Measurements from ENCODE around the gene CMTR1. TPM values are rescaled to one million over a fixed set of nuclear protein-coding genes. Genes with fewer than 3 reads are reported as not detected.
A peak's percentile ranks its signal among the peaks of the same experiment; 100 is the strongest.

CMTR1 gene
- total RNA-seq, 3 donors from 2014 or later: 38.1 to 44.6 (median 41.0) TPM

DNA sequence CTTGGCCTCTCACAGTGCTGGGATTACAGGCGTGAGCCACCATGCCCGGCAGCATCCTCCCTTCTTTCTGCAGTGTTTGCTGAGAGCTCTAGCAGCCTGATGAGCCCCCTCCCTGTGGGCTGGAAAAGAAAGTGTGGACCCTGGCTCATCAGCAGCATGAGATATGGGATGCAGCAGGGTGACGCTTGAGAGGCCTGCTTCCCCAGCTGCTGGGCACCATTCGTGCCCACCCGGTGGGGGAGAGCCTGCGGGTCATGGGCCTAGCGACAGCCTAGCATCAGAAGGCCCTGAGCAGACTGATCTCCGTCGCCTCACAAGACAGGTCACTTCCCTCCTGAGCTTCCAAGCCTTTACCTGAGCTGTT is 82.7 kb downstream of the CMTR1 start:
- ATAC-seq (no peak), DNase-seq (no peak)
- peaks cover 78% of the 10 kb centered on the region for H3K4me1 Mint-ChIP-seq (ENCODE audit: low read depth)
- no peaks in the 10 kb centered on the region for H3K9me3 Mint-ChIP-seq
- no peaks in the 10 kb centered on the region for H3K36me3 Mint-ChIP-seq (ENCODE audit: insufficient read depth)
- no peaks in the 10 kb centered on the region for H3K27me3 Mint-ChIP-seq (ENCODE audit: low read depth)
- H3K4me3 Mint-ChIP-seq: peak overlapping the region; percentile 85

DNA sequence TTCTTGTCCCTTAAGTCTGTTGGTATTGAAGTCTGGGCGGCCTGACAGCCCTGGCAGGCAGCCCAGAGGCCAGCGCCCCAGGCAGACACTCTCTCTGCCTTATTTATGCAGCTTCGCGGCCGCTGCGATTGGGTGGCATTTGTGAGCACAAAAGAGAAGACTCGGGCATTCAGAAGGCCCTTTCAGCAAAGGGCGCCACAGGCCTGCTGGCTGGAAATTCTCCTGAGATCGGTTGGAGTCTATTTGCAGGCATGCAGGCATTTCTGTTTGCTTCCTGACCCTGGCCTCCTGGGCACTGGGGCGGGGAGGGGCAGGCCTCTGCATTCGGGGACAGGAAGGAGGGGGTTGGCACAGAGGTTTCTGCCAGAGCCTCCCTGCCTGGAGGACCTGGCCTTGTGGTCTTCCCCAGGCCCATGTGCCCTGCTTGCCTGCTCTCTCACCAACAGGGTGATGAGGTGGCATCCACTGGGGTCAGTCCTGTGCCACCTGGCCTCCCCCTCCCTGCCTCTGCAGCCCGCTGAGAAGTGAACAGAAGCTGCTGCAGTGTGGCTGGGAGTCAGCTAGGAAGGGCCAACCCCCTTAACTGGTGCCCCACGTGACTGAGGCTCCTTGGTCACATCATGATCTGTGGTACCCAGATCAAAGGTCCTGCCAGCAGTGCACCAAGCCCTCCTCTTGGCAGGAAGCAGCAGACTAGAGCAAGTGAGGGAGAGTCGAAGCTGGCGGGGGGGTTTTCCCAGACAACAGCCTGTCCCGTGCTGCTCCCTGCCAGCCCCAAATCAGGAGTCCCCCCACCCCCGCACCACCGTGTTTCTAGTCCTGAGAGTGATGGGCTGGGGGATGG is 83.3 kb downstream of the CMTR1 start:
- peak; percentile 71 to 79 for ATAC-seq
- no peaks in the 10 kb centered on the region for H3K27me3 Mint-ChIP-seq (ENCODE audit: low read depth)
- peak overlapping the region; percentile 85 for H3K4me3 Mint-ChIP-seq
- H3K4me1 Mint-ChIP-seq (ENCODE audit: low read depth): peaks cover 79% of the 10 kb centered on the region
- H3K9me3 Mint-ChIP-seq: no peaks in the 10 kb centered on the region
- no peaks in the 10 kb centered on the region for H3K36me3 Mint-ChIP-seq (ENCODE audit: insufficient read depth)
- DNase-seq: peak; percentile 82

DNA sequence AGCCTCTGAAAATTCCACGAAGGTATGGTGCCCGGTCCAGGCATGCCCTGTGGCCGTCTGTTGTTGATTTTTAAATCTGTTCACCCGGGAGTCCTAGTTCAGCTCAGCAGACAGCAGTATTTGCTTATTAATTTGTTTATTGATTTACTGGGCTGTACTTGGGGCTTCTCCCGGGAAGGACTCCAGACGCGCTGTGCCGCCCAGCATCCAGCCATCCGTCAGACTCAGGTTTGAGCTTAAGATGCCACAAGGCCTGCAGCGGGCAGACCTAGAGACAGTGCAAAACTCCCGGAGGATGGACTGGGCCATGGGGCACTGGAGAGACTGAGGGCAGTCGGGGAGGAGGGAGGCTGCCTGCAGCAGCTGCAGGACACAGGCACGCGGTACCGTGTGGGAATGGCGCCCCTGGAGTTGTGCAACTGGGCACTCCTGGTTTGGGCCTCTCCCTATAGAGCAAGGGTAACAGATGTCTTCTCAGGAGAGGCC is 83.9 kb downstream of the CMTR1 start:
- H3K27me3 Mint-ChIP-seq (ENCODE audit: low read depth): no peaks in the 10 kb centered on the region
- H3K4me1 Mint-ChIP-seq (ENCODE audit: low read depth): peaks cover 86% of the 10 kb centered on the region
- no peak for DNase-seq
- no peaks in the 10 kb centered on the region for H3K9me3 Mint-ChIP-seq
- peak overlapping the region; percentile 85 for H3K4me3 Mint-ChIP-seq
- ATAC-seq: peak; percentile 5 to 6
- H3K36me3 Mint-ChIP-seq (ENCODE audit: insufficient read depth): no peaks in the 10 kb centered on the region

DNA sequence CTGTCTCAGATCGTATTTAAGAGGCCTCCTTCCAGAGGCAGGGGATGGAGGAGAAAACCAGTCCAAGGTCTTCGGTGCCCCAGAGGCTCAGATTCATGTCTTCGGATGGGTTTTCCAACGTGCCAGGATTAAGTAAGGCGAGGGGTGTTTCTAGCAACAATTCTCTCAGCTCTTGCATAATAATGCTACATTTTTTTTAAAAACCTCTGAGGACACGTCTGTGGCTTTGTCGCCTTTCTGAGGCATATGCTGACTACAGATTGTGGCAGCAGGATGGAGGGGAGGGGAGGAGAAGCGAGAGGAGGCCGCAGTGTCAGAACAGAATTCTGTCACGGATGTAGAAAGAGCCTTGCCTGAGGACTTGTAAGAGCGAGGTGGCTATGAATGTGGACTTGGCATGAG is 84.4 kb downstream of the CMTR1 start:
- Mint-ChIP-seq H3K4me1 (ENCODE audit: low read depth) (peaks cover 89% of the 10 kb centered on the region), H3K4me3 (peak overlapping the region; percentile 85), H3K36me3 (ENCODE audit: insufficient read depth) (peaks cover 2% of the 10 kb centered on the region), H3K9me3 (no peaks in the 10 kb centered on the region), H3K27me3 (ENCODE audit: low read depth) (no peaks in the 10 kb centered on the region)
- peak; percentile 61 for DNase-seq
- ATAC-seq: peak; percentile 59 to 67

DNA sequence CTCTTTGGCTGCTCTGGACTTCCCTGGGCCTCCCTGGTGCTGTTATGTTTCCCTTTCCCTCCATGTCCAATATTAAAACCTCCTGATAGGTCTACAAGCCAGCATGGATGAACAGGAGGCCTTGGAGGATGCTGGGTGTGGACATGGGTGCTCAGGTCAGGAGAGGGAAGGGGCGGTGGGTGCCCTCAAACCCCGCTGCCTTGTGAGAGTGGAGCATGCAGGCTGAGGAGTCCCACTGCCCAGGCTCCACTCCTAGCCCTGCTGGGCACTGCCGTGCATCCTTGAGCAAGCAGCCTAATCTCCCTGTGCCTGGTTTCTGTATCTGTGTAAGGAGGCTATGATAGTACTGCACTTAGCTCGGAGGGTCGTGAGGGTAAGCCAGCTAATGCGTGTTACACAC is 85.1 kb downstream of the CMTR1 start:
- no peaks in the 10 kb centered on the region for H3K9me3 Mint-ChIP-seq
- H3K4me1 Mint-ChIP-seq (ENCODE audit: low read depth): peaks cover 89% of the 10 kb centered on the region
- H3K27me3 Mint-ChIP-seq (ENCODE audit: low read depth): no peaks in the 10 kb centered on the region
- no peak for ATAC-seq
- no peak for DNase-seq
- peak overlapping the region; percentile 85 for H3K4me3 Mint-ChIP-seq
- peaks cover 5% of the 10 kb centered on the region for H3K36me3 Mint-ChIP-seq (ENCODE audit: insufficient read depth)

DNA sequence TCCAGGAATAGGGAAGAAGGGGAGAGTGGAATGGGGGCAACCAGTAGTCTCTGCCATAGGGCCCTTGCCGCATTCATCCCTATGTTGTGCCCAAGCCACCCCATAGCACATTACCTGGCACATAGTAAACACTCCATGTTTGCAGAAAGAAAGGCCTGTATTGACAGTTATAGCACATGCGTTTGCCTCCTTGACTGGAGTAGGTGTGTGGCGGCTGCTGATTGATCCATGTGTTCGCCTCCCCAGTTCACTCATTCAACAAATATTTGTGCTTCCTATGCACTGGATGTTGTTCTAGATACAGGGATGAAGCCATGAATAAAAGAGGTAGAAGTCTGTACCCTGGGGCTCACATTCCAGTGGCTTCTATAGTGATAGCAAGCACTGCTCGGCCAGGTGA is 86.4 kb downstream of the CMTR1 start:
- H3K36me3 Mint-ChIP-seq (ENCODE audit: insufficient read depth): peaks cover 5% of the 10 kb centered on the region
- H3K4me1 Mint-ChIP-seq (ENCODE audit: low read depth): peaks cover 88% of the 10 kb centered on the region
- no peaks in the 10 kb centered on the region for H3K9me3 Mint-ChIP-seq
- ATAC-seq (no peak), DNase-seq (no peak)
- H3K27me3 Mint-ChIP-seq (ENCODE audit: low read depth): no peaks in the 10 kb centered on the region
- peak overlapping the region; percentile 85 for H3K4me3 Mint-ChIP-seq

DNA sequence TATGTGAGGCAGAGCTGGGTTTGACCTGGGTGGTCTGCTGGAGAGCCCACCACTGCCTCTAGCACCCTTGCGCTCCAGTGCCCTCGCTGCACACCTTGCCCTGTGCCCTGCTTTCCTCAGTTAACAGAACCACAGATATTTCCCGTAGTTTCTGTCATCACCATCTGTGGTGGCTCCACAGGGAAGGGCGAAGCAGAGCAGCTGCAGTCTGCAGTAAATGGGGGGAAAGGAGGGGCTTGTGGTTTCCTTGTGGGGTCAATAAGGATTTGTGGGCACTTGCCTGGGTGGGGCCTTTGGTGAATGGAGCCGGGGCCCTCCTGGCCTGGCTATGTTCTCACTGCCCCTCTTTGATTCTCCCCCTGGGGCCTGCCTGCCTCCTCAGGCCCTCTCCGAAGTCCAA is 87.9 kb downstream of the CMTR1 start:
- H3K36me3 Mint-ChIP-seq (ENCODE audit: insufficient read depth): peaks cover 5% of the 10 kb centered on the region
- H3K27me3 Mint-ChIP-seq (ENCODE audit: low read depth): no peaks in the 10 kb centered on the region
- ATAC-seq (no peak), DNase-seq (no peak)
- H3K9me3 Mint-ChIP-seq: no peaks in the 10 kb centered on the region
- peaks cover 88% of the 10 kb centered on the region for H3K4me1 Mint-ChIP-seq (ENCODE audit: low read depth)
- H3K4me3 Mint-ChIP-seq: no peak overlapping the region

DNA sequence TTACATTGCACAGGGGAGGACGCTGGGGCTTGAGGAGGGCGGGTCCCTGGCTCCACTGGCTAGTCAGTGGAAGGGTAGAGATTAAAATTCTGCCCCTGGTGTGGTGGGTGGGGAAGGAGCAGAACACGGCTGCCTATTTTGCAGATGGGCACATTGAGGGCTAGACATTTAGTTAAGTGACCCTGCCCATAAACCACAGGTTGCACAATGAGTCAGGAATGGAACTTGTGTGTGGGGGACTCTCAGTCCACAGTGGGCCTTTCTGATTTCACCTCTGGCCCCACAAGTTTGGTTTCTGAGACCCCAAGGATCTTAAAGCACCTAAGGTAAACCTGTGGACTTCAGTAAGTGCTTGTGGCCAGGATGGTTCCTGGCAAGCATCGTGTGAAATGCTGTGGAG is 88.7 kb downstream of the CMTR1 start:
- no peak for DNase-seq
- no peak for ATAC-seq
- no peaks in the 10 kb centered on the region for H3K9me3 Mint-ChIP-seq
- peaks cover 5% of the 10 kb centered on the region for H3K36me3 Mint-ChIP-seq (ENCODE audit: insufficient read depth)
- peaks cover 87% of the 10 kb centered on the region for H3K4me1 Mint-ChIP-seq (ENCODE audit: low read depth)
- H3K27me3 Mint-ChIP-seq (ENCODE audit: low read depth): no peaks in the 10 kb centered on the region
- no peak overlapping the region for H3K4me3 Mint-ChIP-seq

DNA sequence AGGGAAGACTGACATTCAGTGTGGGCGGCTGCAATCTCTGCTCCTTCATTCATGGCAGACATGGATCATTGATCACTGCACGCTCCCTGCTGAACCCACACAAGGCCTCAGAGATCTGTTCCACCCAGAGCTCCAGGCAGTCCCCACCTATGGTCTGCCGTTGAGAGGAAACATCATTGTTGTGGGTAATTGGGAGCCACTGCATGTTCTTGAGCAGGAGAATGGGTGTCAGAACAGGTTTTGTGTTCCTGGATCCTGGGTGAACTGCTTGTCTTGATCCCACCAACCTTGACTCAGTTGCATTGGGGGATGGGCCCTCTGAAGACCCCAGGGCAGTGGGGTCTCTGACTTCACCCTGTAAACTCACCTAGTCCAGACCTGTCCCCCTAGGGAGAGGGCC is 89.8 kb downstream of the CMTR1 start:
- ATAC-seq (no peak), DNase-seq (no peak)
- Mint-ChIP-seq H3K27me3 (ENCODE audit: low read depth) (no peaks in the 10 kb centered on the region), H3K4me3 (no peak overlapping the region), H3K36me3 (ENCODE audit: insufficient read depth) (peaks cover 13% of the 10 kb centered on the region), H3K9me3 (no peaks in the 10 kb centered on the region), H3K4me1 (ENCODE audit: low read depth) (peaks cover 85% of the 10 kb centered on the region)

DNA sequence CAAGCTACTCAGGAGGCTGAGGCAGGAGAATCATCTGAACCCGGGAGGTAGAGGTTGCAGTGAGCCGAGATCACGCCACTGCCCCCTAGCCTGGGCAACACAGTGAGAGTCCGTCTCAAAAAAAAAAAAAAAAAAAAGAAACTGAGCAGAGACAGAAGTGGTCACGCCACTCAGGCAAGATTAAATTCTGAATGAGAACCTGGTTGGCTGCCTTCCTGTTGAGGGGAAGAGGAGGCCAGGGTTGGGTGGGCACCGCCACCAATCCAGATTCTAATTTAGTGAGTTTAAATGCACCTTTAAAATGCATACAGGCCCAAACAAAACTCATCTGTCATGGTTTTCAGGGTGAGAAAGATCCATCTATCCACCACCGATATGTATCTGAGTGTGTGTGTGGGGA is 90.4 kb downstream of the CMTR1 start:
- Mint-ChIP-seq H3K4me3 (no peak overlapping the region), H3K9me3 (no peaks in the 10 kb centered on the region), H3K36me3 (ENCODE audit: insufficient read depth) (peaks cover 14% of the 10 kb centered on the region), H3K4me1 (ENCODE audit: low read depth) (peaks cover 83% of the 10 kb centered on the region), H3K27me3 (ENCODE audit: low read depth) (no peaks in the 10 kb centered on the region)
- ATAC-seq (no peak), DNase-seq (no peak)

DNA sequence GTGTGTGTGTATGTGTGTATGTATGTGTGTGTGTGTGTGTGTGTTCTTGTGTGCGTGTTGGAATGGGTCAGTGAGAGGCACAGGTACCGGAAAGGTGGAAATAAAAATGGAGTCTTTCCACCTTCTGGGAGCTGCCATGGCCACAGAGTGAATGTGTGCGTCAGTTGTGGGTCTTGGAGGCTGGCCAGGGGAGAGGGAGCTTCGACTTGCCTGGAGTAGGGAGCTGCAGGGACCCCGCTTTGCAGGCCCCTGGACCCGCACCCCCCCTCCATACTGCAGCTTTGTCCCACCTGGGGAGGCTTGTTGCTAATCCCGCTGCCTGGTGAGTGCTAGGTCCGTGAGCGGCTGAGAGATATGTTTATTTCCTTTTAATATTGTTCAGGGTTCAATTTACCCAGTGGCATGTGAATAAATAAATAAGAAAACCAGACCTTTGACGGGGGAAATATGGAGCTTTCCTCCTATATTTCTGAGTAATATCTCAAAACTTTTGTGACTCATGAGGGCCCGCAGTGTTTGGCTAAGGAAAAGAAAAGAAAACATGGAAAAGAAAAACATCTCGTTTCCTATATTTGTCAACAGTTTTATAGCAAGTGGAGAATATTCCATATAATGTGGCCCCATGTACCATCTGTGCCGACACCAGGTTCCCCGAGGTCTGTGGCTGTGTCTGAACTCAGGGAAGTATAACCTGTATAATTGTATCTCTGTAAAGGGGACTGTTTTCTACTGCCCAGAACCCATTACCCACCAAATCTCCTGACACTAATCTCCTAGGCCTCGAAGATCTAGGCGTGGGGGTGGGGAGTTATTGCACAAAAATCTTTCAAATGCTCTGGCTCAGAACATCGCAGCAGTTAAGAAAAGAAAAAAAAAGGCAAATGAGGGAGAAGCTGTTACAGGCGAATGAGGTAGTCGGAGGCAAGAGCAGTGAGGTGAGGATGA is 91.3 kb downstream of the CMTR1 start:
- H3K27me3 Mint-ChIP-seq (ENCODE audit: low read depth): no peaks in the 10 kb centered on the region
- DNase-seq (no peak), ATAC-seq (no peak)
- peaks cover 80% of the 10 kb centered on the region for H3K4me1 Mint-ChIP-seq (ENCODE audit: low read depth)
- no peak overlapping the region for H3K4me3 Mint-ChIP-seq
- H3K36me3 Mint-ChIP-seq (ENCODE audit: insufficient read depth): peaks cover 15% of the 10 kb centered on the region
- no peaks in the 10 kb centered on the region for H3K9me3 Mint-ChIP-seq

DNA sequence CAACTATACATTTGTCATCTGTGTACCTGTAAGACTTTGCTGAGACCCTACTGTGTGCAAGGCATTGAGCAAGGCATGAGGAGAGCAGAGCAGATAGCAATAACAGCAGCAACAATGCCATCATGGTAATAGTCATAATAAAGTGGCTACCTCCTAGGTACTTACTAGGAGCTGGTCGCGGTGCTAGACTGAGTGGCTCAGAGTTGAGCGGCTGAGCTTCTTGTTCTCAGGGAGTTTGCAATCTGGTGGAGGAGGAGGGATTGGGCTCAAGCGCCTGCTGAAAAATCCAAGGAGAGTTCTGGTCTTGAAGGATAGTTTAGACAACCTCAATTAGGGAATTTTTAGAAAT is 91.9 kb downstream of the CMTR1 start:
- DNase-seq: no peak
- Mint-ChIP-seq H3K36me3 (ENCODE audit: insufficient read depth) (peaks cover 15% of the 10 kb centered on the region), H3K4me3 (no peak overlapping the region), H3K27me3 (ENCODE audit: low read depth) (no peaks in the 10 kb centered on the region), H3K4me1 (ENCODE audit: low read depth) (peaks cover 76% of the 10 kb centered on the region), H3K9me3 (no peaks in the 10 kb centered on the region)
- ATAC-seq: no peak

DNA sequence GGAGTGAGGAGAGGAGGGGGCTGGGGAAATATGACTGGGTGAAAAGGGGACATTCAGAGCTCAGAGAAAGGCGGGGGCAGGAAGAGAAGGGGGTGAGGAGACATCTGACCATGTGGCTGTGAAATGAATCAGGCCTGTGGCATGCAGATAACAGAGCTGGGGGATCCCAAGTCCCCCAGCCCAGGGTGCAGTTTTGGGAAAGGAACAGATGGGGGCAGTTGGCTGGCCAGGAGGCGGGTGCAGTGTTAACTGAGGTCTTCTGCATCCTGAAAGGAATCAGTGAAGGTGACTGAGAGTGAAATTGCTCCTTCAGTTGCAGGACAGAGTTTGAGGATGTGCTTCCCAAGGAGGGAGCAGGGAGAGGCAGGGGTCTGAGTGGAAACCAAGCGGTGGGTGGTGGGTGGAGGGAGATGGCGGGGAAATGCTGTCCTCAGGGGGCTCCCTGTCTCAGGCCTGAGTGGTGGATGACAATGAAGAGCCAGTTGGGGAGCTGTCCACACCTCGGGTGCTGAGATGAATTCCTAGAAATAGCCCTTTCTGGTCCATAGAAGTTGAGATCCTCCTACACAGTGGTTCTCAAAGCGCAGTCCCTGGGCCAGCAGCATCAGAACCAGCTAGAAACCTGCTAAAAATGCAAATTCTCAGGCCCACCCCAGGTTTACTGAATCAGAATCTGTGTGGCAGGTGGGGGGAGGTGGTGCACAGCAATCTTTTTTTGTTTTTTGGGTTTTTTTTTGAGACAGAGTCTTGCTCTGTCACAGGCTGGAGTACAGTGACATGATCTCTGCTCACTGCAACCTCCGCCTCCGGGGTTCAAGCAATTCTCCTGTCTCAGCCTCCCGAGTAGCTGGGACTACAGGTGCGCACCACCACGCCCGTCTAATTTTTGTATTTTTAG is 92.7 kb downstream of the CMTR1 start:
- Mint-ChIP-seq H3K4me3 (no peak overlapping the region), H3K27me3 (ENCODE audit: low read depth) (no peaks in the 10 kb centered on the region), H3K36me3 (ENCODE audit: insufficient read depth) (peaks cover 15% of the 10 kb centered on the region), H3K4me1 (ENCODE audit: low read depth) (peaks cover 72% of the 10 kb centered on the region), H3K9me3 (no peaks in the 10 kb centered on the region)
- no peak for DNase-seq
- ATAC-seq: no peak

DNA sequence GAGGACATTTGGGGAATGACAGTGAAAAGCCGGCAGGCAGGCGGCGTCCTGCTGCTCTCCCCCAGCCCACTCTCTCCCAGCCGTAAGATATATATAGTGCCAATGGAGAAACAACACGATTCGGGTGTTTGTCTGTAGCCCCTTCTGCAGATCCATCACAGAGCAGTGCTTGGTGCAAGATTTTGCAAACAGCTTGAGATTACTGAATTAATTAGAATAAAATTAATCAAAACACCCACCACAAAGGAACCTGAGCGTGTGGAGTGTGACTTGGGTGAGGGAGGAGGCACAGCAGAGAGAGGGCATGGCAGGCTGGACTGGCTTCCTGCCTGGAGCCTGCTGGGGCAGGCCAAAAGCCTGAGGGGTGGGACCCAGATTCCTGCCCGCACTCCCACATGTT is 95.5 kb downstream of the CMTR1 start:
- Mint-ChIP-seq H3K4me3 (no peak overlapping the region), H3K27me3 (ENCODE audit: low read depth) (no peaks in the 10 kb centered on the region), H3K36me3 (ENCODE audit: insufficient read depth) (peaks cover 10% of the 10 kb centered on the region), H3K9me3 (no peaks in the 10 kb centered on the region), H3K4me1 (ENCODE audit: low read depth) (peaks cover 55% of the 10 kb centered on the region)
- ATAC-seq (no peak), DNase-seq (no peak)
